ENCODE measurements around the gene DDX25.

The DDX25 gene

DNA sequence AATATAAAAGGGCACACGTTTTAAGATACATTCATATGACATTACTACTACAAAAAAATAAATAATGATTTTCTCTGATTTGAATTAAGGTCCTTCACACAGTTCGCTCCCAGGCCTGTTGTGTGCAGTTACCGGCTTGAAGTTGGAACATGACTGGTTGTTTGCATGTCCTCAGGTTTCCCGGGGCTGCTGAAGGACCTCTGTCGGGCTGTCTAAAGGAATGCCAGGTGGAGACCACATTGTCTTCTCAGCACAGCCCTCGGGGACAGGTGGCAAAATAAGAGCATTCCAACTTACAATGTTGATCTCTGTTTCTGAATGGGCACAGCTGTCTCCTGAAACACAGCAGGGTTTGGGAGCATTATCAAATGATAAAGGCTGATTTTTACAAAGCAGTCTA lies 56.5 kb downstream of the DDX25 start:
- no peaks in the 10 kb centered on the region for H3K36me3 ChIP-seq (ENCODE audit: control insufficient read depth, low read length)
- no peaks in the 10 kb centered on the region for H3K4me1 ChIP-seq (ENCODE audit: control insufficient read depth, low read length)
- H3K9me3 ChIP-seq (ENCODE audit: control insufficient read depth, insufficient read depth, low read length), result no peaks in the 10 kb centered on the region
- no peaks in the 10 kb centered on the region for H3K9me2 ChIP-seq (replicated peaks; ENCODE audit: control insufficient read depth, low read length)
- H3K79me2 ChIP-seq (ENCODE audit: control insufficient read depth, low read length), result no peaks in the 10 kb centered on the region
- no peak overlapping the region for H3K4me2 ChIP-seq (ENCODE audit: low read length)
- H4K20me1 ChIP-seq (ENCODE audit: control insufficient read depth, insufficient read depth, low read depth, low read length), result no peaks in the 10 kb centered on the region
- H3K27me3 ChIP-seq (ENCODE audit: control insufficient read depth, low read length), result peaks cover 3% of the 10 kb centered on the region; the same call in 1 of the 2 replicates
- H3K27ac ChIP-seq (ENCODE audit: low read depth, low read length), result no peak overlapping the region
- TF ChIP-seq, protein P1, sequence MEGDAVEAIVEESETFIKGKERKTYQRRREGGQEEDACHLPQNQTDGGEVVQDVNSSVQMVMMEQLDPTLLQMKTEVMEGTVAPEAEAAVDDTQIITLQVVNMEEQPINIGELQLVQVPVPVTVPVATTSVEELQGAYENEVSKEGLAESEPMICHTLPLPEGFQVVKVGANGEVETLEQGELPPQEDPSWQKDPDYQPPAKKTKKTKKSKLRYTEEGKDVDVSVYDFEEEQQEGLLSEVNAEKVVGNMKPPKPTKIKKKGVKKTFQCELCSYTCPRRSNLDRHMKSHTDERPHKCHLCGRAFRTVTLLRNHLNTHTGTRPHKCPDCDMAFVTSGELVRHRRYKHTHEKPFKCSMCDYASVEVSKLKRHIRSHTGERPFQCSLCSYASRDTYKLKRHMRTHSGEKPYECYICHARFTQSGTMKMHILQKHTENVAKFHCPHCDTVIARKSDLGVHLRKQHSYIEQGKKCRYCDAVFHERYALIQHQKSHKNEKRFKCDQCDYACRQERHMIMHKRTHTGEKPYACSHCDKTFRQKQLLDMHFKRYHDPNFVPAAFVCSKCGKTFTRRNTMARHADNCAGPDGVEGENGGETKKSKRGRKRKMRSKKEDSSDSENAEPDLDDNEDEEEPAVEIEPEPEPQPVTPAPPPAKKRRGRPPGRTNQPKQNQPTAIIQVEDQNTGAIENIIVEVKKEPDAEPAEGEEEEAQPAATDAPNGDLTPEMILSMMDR (IDR thresholded peaks at IDR 0.05; ENCODE audit: low read depth, low read length, poor library complexity, severe bottlenecking), result no peak
- no peak for TF ChIP-seq EZH2phosphoT487 (IDR thresholded peaks at IDR 0.05; ENCODE audit: borderline replicate concordance, low read length)
- no peaks in the 10 kb centered on the region for H3F3A ChIP-seq (ENCODE audit: control insufficient read depth, insufficient read depth)
- no peak overlapping the region for H3K4me3 ChIP-seq (ENCODE audit: low read length)

DNA sequence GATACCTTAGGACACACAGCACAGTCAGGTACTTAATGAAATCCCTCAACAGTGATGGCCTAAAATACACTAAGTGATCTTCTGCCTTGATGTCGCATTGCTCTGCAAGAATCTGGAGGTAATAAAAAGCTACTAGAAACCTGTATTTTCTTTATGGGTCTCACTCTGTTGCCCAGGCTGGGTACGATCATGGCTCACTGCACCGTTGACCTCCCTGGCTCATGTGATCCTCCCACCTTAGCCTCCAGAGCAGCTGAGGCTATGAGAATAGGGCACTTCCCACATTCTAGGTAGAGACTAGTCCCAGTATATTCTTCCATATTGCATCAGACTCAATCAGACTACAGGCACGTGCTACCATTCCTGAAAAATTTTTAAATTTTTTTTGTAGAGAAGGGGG lies 63.2 kb downstream of the DDX25 start:
- TF ChIP-seq EZH2phosphoT487 (IDR thresholded peaks at IDR 0.05; ENCODE audit: borderline replicate concordance, low read length), result no peak
- TF ChIP-seq, protein P1 (IDR thresholded peaks at IDR 0.05; ENCODE audit: low read depth, low read length, poor library complexity, severe bottlenecking), result no peak
- Histone ChIP-seq H3F3A (ENCODE audit: control insufficient read depth, insufficient read depth) (no peaks in the 10 kb centered on the region), H3K27ac (ENCODE audit: low read depth, low read length) (no peak overlapping the region), H3K9me2 (replicated peaks; ENCODE audit: control insufficient read depth, low read length) (no peaks in the 10 kb centered on the region), H3K9me3 (ENCODE audit: control insufficient read depth, insufficient read depth, low read length) (no peaks in the 10 kb centered on the region), H3K36me3 (ENCODE audit: control insufficient read depth, low read length) (no peaks in the 10 kb centered on the region), H3K4me1 (ENCODE audit: control insufficient read depth, low read length) (no peaks in the 10 kb centered on the region), H3K79me2 (ENCODE audit: control insufficient read depth, low read length) (no peaks in the 10 kb centered on the region), H3K27me3 (ENCODE audit: control insufficient read depth, low read length) (peaks cover 7% of the 10 kb centered on the region), H3K4me2 (ENCODE audit: low read length) (no peak overlapping the region), H4K20me1 (ENCODE audit: control insufficient read depth, insufficient read depth, low read depth, low read length) (no peaks in the 10 kb centered on the region), H3K4me3 (ENCODE audit: low read length) (no peak overlapping the region)

DNA sequence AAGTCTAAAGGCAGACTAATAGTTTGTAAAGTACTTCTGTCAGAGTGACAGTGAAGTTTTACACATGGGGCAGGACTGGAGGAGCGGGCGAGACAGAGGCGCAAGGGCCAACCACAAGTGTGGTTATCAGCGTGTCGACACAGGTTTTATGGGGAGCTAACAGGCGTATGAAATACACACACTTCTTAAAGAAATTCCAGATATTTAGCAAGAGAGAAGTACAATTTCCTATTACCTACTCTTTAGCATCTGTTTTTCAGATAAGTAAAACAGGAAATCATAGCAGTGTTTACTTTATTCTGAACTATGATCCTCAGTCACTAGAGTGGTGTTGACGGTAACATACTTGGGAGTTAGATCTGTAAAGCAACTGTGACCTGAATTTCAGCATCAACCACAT lies 64.0 kb downstream of the DDX25 start:
- no peaks in the 10 kb centered on the region for H3K79me2 ChIP-seq (ENCODE audit: control insufficient read depth, low read length)
- no peak for TF ChIP-seq EZH2phosphoT487 (IDR thresholded peaks at IDR 0.05; ENCODE audit: borderline replicate concordance, low read length)
- TF ChIP-seq, protein P1 (IDR thresholded peaks at IDR 0.05; ENCODE audit: low read depth, low read length, poor library complexity, severe bottlenecking), result no peak
- H3K27ac ChIP-seq (ENCODE audit: low read depth, low read length), result no peak overlapping the region

DNA sequence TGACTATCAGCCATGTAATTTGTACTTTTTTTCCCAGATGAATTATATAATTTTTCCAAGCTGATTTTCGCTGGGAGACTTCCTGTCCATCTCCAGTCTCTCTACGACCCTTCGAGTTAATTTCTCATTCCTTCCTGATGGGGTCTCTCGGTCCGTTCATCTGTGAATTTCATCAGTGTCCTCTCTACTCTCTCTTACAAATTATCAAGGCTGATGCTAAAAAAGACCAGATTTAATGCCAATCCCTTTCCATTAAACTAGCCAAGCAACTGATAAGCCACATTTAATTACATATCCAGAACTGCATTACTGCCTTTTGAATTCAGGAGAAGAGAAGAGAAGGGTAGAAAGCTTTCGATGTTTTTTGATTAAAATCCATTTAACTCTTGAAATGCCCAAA lies 67.3 kb downstream of the DDX25 start:
- H3K36me3 ChIP-seq (ENCODE audit: control insufficient read depth, low read length), result no peaks in the 10 kb centered on the region
- no peak for TF ChIP-seq EZH2phosphoT487 (IDR thresholded peaks at IDR 0.05; ENCODE audit: borderline replicate concordance, low read length)
- TF ChIP-seq, protein P1 (IDR thresholded peaks at IDR 0.05; ENCODE audit: low read depth, low read length, poor library complexity, severe bottlenecking), result no peak
- no peak overlapping the region for H3K27ac ChIP-seq (ENCODE audit: low read depth, low read length)
- no peaks in the 10 kb centered on the region for H3K4me1 ChIP-seq (ENCODE audit: control insufficient read depth, low read length)
- no peaks in the 10 kb centered on the region for H3K79me2 ChIP-seq (ENCODE audit: control insufficient read depth, low read length)
- H3F3A ChIP-seq (ENCODE audit: control insufficient read depth, insufficient read depth), result no peaks in the 10 kb centered on the region
- H3K9me2 ChIP-seq (replicated peaks; ENCODE audit: control insufficient read depth, low read length), result no peaks in the 10 kb centered on the region
- H3K9me3 ChIP-seq (ENCODE audit: control insufficient read depth, insufficient read depth, low read length), result no peaks in the 10 kb centered on the region
- no peaks in the 10 kb centered on the region for H4K20me1 ChIP-seq (ENCODE audit: control insufficient read depth, insufficient read depth, low read depth, low read length)
- no peak overlapping the region for H3K4me2 ChIP-seq (ENCODE audit: low read length)
- H3K4me3 ChIP-seq (ENCODE audit: low read length), result no peak overlapping the region
- peaks cover 7% of the 10 kb centered on the region for H3K27me3 ChIP-seq (ENCODE audit: control insufficient read depth, low read length)

More for the DNA sequence above, 64.0 kb downstream of the DDX25 start:
- Histone ChIP-seq H3K4me3 (ENCODE audit: low read length) (no peak overlapping the region), H4K20me1 (ENCODE audit: control insufficient read depth, insufficient read depth, low read depth, low read length) (no peaks in the 10 kb centered on the region), H3K27me3 (ENCODE audit: control insufficient read depth, low read length) (peaks cover 7% of the 10 kb centered on the region), H3K36me3 (ENCODE audit: control insufficient read depth, low read length) (no peaks in the 10 kb centered on the region), H3K9me2 (replicated peaks; ENCODE audit: control insufficient read depth, low read length) (no peaks in the 10 kb centered on the region), H3F3A (ENCODE audit: control insufficient read depth, insufficient read depth) (no peaks in the 10 kb centered on the region), H3K9me3 (ENCODE audit: control insufficient read depth, insufficient read depth, low read length) (no peaks in the 10 kb centered on the region), H3K4me2 (ENCODE audit: low read length) (no peak overlapping the region), H3K4me1 (ENCODE audit: control insufficient read depth, low read length) (no peaks in the 10 kb centered on the region)
